CD8-positive, alpha-beta memory T cell (primary cell): ENCODE data around the gene ZBTB37. TPM values are rescaled to one million over a fixed set of nuclear protein-coding genes. Genes with fewer than 3 reads are reported as not detected.

Source experiments
- CTCF ChIA-PET: fragments of 350-600 bp; sonication (Branson Sonifier 250); formaldehyde crosslinking; loops from one replicate; lab custom pipeline; 2021; ENCODE audit warnings: antibody characterized with exemption; lab: Charles Lee
- POLR2A ChIA-PET: fragments of 350-600 bp; sonication (Branson Sonifier 250); formaldehyde crosslinking; loops from one replicate; lab custom pipeline; 2021; ENCODE audit warnings: antibody characterized with exemption; lab: Charles Lee
- DNase-seq, 5 donors: peaks; one replicate each; pipeline versions ENCODE4 v3.0.0 to v3.0.0-alpha.2; 2020 to 2022; ENCODE audit warnings: mixed read lengths in 1 of 5
- H3K27ac ChIP-seq: one replicate; pipeline ENCODE4 v1.7.0; 2013; ENCODE audit warnings: low read depth, mild to moderate bottlenecking, low read length, moderate library complexity
- H3K27me3 ChIP-seq: 2 replicates; pipeline ENCODE4 v1.7.0; 2013; ENCODE audit warnings: low read length, mild to moderate bottlenecking; ENCODE audit not compliant: insufficient read depth, poor library complexity, severe bottlenecking
- H3K36me3 ChIP-seq: 2 replicates; pipeline ENCODE4 v1.7.0; 2013; ENCODE audit warnings: mild to moderate bottlenecking, low read length, moderate library complexity; ENCODE audit not compliant: insufficient read depth
- H3K4me1 ChIP-seq: 2 replicates; pipeline ENCODE4 v1.7.0; 2013; ENCODE audit warnings: mild to moderate bottlenecking, low read length, moderate library complexity; ENCODE audit not compliant: insufficient read depth
- H3K4me3 ChIP-seq: 2 replicates; pipeline ENCODE4 v1.7.0; 2013; ENCODE audit warnings: mild to moderate bottlenecking, low read length
- H3K9me3 ChIP-seq: 2 replicates; pipeline ENCODE4 v1.7.0; 2013; ENCODE audit warnings: mild to moderate bottlenecking, low read length
- H3K27ac Mint-ChIP-seq, 8 donors: one replicate each; pipeline ENCODE4 v1.8.0; 2020 to 2021; ENCODE audit warnings: mixed read lengths in 8 of 8, mild to moderate bottlenecking in 6 of 8, inconsistent platforms in 3 of 8, moderate library complexity in 3 of 8
- H3K27me3 Mint-ChIP-seq, 2 donors: one replicate each; pipeline ENCODE4 v1.8.0; 2020 to 2021; ENCODE audit warnings: mixed read lengths in 2 of 2, mild to moderate bottlenecking in 1 of 2, moderate library complexity in 1 of 2
- H3K36me3 Mint-ChIP-seq, 3 donors: one replicate each; pipeline ENCODE4 v1.8.0; 2020 to 2021; ENCODE audit warnings: mixed read lengths in 3 of 3, inconsistent platforms in 1 of 3, mild to moderate bottlenecking in 1 of 3
- H3K4me1 Mint-ChIP-seq, 3 donors: one replicate each; pipeline ENCODE4 v1.8.0; 2020 to 2021; ENCODE audit warnings: mixed read lengths in 3 of 3, inconsistent platforms in 1 of 3, mild to moderate bottlenecking in 1 of 3
- H3K4me3 Mint-ChIP-seq, 7 donors: one replicate each; pipeline ENCODE4 v1.8.0; 2020 to 2021; ENCODE audit warnings: mixed read lengths in 7 of 7, mild to moderate bottlenecking in 6 of 7, moderate library complexity in 4 of 7, inconsistent platforms in 2 of 7
- H3K9me3 Mint-ChIP-seq, 5 donors: one replicate each; pipeline ENCODE4 v1.8.0; 2020 to 2022; ENCODE audit warnings: mixed read lengths in 5 of 5, mild to moderate bottlenecking in 3 of 5, moderate library complexity in 2 of 5, inconsistent platforms in 1 of 5
- polyA plus RNA-seq: library from polyadenylated mRNA; unstranded; fragments of 300-500 nt; fragmentation: Illumina TruSeq; gene quantifications from one replicate; pipeline ENCODE4 v1.2.3, GENCODE V29; 2021
- total RNA-seq, 2 experiments: library from RNA; stranded (reverse); gene quantifications; one replicate each; pipeline ENCODE4 v1.2.3, GENCODE V29; 2021

Gene ZBTB37, protein sequence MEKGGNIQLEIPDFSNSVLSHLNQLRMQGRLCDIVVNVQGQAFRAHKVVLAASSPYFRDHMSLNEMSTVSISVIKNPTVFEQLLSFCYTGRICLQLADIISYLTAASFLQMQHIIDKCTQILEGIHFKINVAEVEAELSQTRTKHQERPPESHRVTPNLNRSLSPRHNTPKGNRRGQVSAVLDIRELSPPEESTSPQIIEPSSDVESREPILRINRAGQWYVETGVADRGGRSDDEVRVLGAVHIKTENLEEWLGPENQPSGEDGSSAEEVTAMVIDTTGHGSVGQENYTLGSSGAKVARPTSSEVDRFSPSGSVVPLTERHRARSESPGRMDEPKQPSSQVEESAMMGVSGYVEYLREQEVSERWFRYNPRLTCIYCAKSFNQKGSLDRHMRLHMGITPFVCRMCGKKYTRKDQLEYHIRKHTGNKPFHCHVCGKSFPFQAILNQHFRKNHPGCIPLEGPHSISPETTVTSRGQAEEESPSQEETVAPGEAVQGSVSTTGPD
- total RNA-seq = 10 to 100 TPM; 10.4 to 11.0 TPM
- polyA plus RNA-seq = 1.3 TPM

- peaks cover 69% of the 10 kb centered on the region for H3K4me1 ChIP-seq
- H3K27me3 ChIP-seq = no peaks in the 10 kb centered on the region
- H3K27ac ChIP-seq = peak within 1 kb of the TSS; percentile 91
- H3K9me3 ChIP-seq = no peaks in the 10 kb centered on the region
- no peaks in the 10 kb centered on the region for H3K9me3 Mint-ChIP-seq
- DNase-seq = peak; percentile 85 to 94 (median 88)
- peaks cover 4 to 64% (median 27%) of the 10 kb centered on the region in 3 donors for H3K36me3 Mint-ChIP-seq
- H3K4me3 ChIP-seq = peak within 1 kb of the TSS; percentile 88
- ChIA-PET CTCF (interaction anchor here (1.1 to 2.0 kb wide), 5 partner anchors 11 to 437 kb away, joined by 3 to 6 read pairs (median 4); no protein-coding TSS in a partner anchor), POLR2A (interaction anchor here (0.5 to 2.5 kb wide), 12 partner anchors 9 to 1155 kb away, joined by 3 to 17 read pairs (median 4); partner anchors contain the start of genes CENPL, DARS2, KLHL20 and MRPS14)
- H3K36me3 ChIP-seq = peaks cover 34% of the 10 kb centered on the region
- peaks cover 0 to 2% of the 10 kb centered on the region in 2 donors for H3K27me3 Mint-ChIP-seq
- peak within 1 kb of the TSS; percentile 88 to 97 (median 95) for H3K4me3 Mint-ChIP-seq
- H3K4me1 Mint-ChIP-seq = peaks cover 72 to 89% (median 83%) of the 10 kb centered on the region in 3 donors
- H3K27ac Mint-ChIP-seq = peak within 1 kb of the TSS; percentile 90 to 99 (median 96)
Measured at GRCh38 chr1:173868266-173869020, at the start of gene ZBTB37. Gene ZBTB37 (plus strand): TSS chr1:173868380. CDS start chr1:173870226, 1,846 bp downstream.

- H3K4me3 ChIP-seq = no peak overlapping the region
- no peaks in the 10 kb centered on the region for H3K9me3 Mint-ChIP-seq
- CTCF ChIA-PET = interaction anchor here (1.3 kb wide), 1 partner anchor 1076 kb away, joined by 3 read pairs; no protein-coding TSS in a partner anchor
- no peaks in the 10 kb centered on the region for H3K36me3 ChIP-seq
- no peak overlapping the region for H3K27ac Mint-ChIP-seq
- H3K4me1 Mint-ChIP-seq = peaks cover 32 to 67% (median 63%) of the 10 kb centered on the region in 3 donors
- H3K27ac ChIP-seq = no peak overlapping the region
- H3K9me3 ChIP-seq = no peaks in the 10 kb centered on the region
- peaks cover 14% of the 10 kb centered on the region for H3K4me1 ChIP-seq
- DNase-seq = no peak
- peaks cover 0 to 17% (median 2%) of the 10 kb centered on the region in 3 donors for H3K36me3 Mint-ChIP-seq
- POLR2A ChIA-PET = no interaction called here
- H3K27me3 Mint-ChIP-seq = no peaks in the 10 kb centered on the region
- no peak overlapping the region for H3K4me3 Mint-ChIP-seq
- H3K27me3 ChIP-seq = no peaks in the 10 kb centered on the region
Measured at GRCh38 chr1:173818459-173818858, 49.7 kb upstream of the ZBTB37 start.

DNA sequence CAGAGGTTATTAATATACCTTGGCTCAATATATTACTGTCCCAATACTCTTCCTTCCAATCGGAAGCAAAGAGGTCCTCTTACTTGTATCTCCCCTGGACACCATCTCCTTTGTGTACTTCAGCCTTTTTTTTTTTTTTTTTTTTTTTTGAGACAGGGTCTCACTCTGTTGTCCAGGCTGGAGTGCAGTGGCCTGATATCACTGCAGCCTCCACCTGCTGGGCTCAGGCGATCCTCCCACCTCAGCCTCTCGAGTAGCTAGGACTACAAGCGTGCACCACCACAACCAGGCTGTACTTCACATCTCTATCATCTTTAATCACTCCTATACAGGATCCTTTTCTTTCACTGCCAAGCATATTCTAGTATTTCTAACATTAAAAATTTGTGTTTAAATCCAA, 46.5 kb upstream of the ZBTB37 start:
- no peak for DNase-seq
- H3K9me3 ChIP-seq = no peaks in the 10 kb centered on the region
- H3K4me3 Mint-ChIP-seq = peak overlapping the region in 2 of 7 donors; percentile 15 to 42
- no peaks in the 10 kb centered on the region for H3K9me3 Mint-ChIP-seq
- ChIA-PET CTCF (no interaction called here), POLR2A (no interaction called here)
- H3K27ac ChIP-seq = no peak overlapping the region
- no peaks in the 10 kb centered on the region for H3K27me3 ChIP-seq
- H3K36me3 Mint-ChIP-seq = peaks cover 0 to 27% (median 2%) of the 10 kb centered on the region in 3 donors
- H3K27ac Mint-ChIP-seq = peak overlapping the region in 1 of 8 donors; percentile 15
- no peaks in the 10 kb centered on the region for H3K27me3 Mint-ChIP-seq
- no peak overlapping the region for H3K4me3 ChIP-seq
- peaks cover 33 to 59% (median 52%) of the 10 kb centered on the region in 3 donors for H3K4me1 Mint-ChIP-seq
- H3K4me1 ChIP-seq = peaks cover 18% of the 10 kb centered on the region
- H3K36me3 ChIP-seq = no peaks in the 10 kb centered on the region

DNA sequence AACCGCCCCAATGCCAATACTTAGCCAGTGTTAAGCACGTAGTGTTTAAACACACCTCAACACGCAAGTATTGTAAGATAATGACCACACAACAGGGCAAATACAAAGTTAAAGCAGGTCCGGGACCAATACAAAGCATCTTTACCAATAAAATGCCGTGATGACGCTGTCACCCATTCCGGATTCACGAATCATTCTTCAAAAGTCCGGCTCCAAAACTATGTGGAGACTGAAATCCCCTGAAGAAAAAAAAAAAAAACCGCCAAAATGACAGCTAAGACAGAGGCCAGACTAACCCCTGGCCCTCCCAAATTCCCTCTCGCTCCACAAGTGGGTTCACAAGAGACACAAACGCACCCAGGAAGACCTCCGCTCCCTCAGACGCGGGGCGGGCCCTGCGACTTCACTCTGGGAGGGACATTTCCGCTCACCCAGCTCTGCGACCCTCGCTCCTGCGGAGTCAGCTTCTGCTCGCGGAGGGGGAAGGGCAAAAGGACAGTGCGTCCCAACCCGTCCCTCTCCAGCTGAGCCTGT, 44.3 kb upstream of the ZBTB37 start:
- ChIA-PET POLR2A (interaction anchor here (0.6 to 2.0 kb wide), 9 partner anchors 42 to 1175 kb away, joined by 3 to 15 read pairs (median 6); partner anchors contain the start of genes GAS5, KLHL20, PRDX6 and RC3H1), CTCF (interaction anchor here (0.8 to 2.8 kb wide), 6 partner anchors 41 to 1081 kb away, joined by 3 to 23 read pairs (median 4); partner anchors contain the start of gene KLHL20)
- peaks cover 0 to 17% (median 7%) of the 10 kb centered on the region in 3 donors for H3K36me3 Mint-ChIP-seq
- no peaks in the 10 kb centered on the region for H3K36me3 ChIP-seq
- H3K27ac ChIP-seq = peak overlapping the region; percentile 93
- H3K27me3 ChIP-seq = no peaks in the 10 kb centered on the region
- peaks cover 38 to 67% (median 57%) of the 10 kb centered on the region in 3 donors for H3K4me1 Mint-ChIP-seq
- H3K9me3 ChIP-seq = no peaks in the 10 kb centered on the region
- H3K9me3 Mint-ChIP-seq = no peaks in the 10 kb centered on the region
- H3K4me3 Mint-ChIP-seq = peak overlapping the region; percentile 89 to 99 (median 92)
- peak overlapping the region; percentile 95 for H3K4me3 ChIP-seq
- H3K4me1 ChIP-seq = peaks cover 18% of the 10 kb centered on the region
- DNase-seq = no peak
- no peaks in the 10 kb centered on the region for H3K27me3 Mint-ChIP-seq
- H3K27ac Mint-ChIP-seq = peak overlapping the region; percentile 89 to 99 (median 94)

DNA sequence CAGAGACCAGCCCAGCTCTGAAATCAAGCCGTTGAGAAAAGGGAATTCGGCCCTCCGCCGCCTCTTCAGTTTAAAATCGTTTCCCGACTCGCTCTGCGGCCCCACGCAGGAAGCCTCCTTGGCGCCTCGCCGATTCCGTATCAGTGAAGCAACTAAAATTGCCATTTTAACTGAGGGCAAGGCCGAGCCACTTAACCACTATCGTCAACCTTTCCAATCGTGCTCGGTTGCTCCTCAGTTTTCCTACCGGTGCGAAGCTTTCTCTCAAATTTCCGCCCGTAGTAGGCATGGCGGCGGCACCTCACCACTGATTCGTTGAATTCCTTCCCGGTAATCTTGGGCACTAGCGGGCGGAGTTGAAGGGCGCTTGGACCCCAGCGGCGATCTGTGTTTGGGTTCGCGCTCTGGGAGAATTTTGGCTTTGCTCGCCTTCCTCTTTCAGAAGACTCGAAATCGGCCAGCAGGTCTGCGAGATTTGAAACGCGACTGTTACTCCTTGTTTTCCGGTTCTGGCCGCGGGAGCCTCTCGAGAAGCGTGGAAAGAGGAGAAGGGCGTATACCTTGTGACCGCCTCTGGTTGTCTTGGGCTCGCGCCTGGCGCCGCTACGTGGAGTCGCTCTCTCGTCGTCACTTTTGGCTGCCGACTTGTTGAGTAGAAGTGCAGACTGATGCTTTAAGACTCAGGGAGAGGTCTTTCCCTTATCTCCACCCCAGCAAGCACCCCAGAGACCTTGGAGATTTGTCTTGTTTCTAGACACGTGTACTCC, 43.7 kb upstream of the ZBTB37 start, which contains the start of the genes CENPL and DARS2:
Gene CENPL (minus strand): TSS at position 569 of the 767 bp plus-strand sequence. CDS start 13,584 bp downstream, outside the sequence.
Gene DARS2 (plus strand): TSS at position 359 of the 767 bp plus-strand sequence. CDS start 557 bp downstream, outside the sequence.
- Histone ChIP-seq H3K27ac (peak within 1 kb of the TSS; percentile 93), H3K27me3 (no peaks in the 10 kb centered on the region), H3K36me3 (no peaks in the 10 kb centered on the region), H3K4me1 (peaks cover 18% of the 10 kb centered on the region), H3K9me3 (no peaks in the 10 kb centered on the region), H3K4me3 (peak within 1 kb of the TSS; percentile 95)
- Mint-ChIP-seq H3K4me1 (peaks cover 38 to 71% (median 57%) of the 10 kb centered on the region in 3 donors), H3K4me3 (peak within 1 kb of the TSS; percentile 89 to 99 (median 92)), H3K9me3 (no peaks in the 10 kb centered on the region), H3K27me3 (no peaks in the 10 kb centered on the region), H3K36me3 (peaks cover 0 to 19% (median 7%) of the 10 kb centered on the region in 3 donors), H3K27ac (peak within 1 kb of the TSS; percentile 89 to 99 (median 94))
- DNase-seq = peak; percentile 79 to 93 (median 91)
- CTCF ChIA-PET = interaction anchor here (0.7 to 2.8 kb wide), 12 partner anchors 10 to 1081 kb away, joined by 3 to 23 read pairs (median 4); partner anchors contain the start of genes GAS5, KLHL20 and ZBTB37
- POLR2A ChIA-PET = interaction anchor here (0.6 to 2.0 kb wide), 10 partner anchors 9 to 1175 kb away, joined by 3 to 15 read pairs (median 5); partner anchors contain the start of genes GAS5, KLHL20, PRDX6 and RC3H1

GRCh38 chr1:173827611-173828010, 40.6 kb upstream of the ZBTB37 start:
- H3K27ac Mint-ChIP-seq = peak overlapping the region in 2 of 8 donors; percentile 12 to 27
- H3K27me3 ChIP-seq = no peaks in the 10 kb centered on the region
- H3K4me1 ChIP-seq = peaks cover 12% of the 10 kb centered on the region
- POLR2A ChIA-PET = no interaction called here
- no peaks in the 10 kb centered on the region for H3K9me3 Mint-ChIP-seq
- no peak overlapping the region for H3K27ac ChIP-seq
- peaks cover 8% of the 10 kb centered on the region for H3K36me3 ChIP-seq
- H3K4me1 Mint-ChIP-seq = peaks cover 27 to 50% (median 36%) of the 10 kb centered on the region in 3 donors
- no peak for DNase-seq
- H3K4me3 ChIP-seq = no peak overlapping the region
- H3K9me3 ChIP-seq = no peaks in the 10 kb centered on the region
- H3K36me3 Mint-ChIP-seq = peaks cover 0 to 35% (median 10%) of the 10 kb centered on the region in 3 donors
- no peaks in the 10 kb centered on the region for H3K27me3 Mint-ChIP-seq
- H3K4me3 Mint-ChIP-seq = no peak overlapping the region
- CTCF ChIA-PET = interaction anchor here (1.5 to 2.0 kb wide), 2 partner anchors 8 to 398 kb away, joined by 4 to 7 read pairs; no protein-coding TSS in a partner anchor
